Measurements from ENCODE around the gene S100A8. TPM values are rescaled to one million over a fixed set of nuclear protein-coding genes. Genes with fewer than 3 reads are reported as not detected.

Gene S100A8
- not detected in 2 replicates for total RNA-seq (ENCODE audit: low replicate concordance)

DNA sequence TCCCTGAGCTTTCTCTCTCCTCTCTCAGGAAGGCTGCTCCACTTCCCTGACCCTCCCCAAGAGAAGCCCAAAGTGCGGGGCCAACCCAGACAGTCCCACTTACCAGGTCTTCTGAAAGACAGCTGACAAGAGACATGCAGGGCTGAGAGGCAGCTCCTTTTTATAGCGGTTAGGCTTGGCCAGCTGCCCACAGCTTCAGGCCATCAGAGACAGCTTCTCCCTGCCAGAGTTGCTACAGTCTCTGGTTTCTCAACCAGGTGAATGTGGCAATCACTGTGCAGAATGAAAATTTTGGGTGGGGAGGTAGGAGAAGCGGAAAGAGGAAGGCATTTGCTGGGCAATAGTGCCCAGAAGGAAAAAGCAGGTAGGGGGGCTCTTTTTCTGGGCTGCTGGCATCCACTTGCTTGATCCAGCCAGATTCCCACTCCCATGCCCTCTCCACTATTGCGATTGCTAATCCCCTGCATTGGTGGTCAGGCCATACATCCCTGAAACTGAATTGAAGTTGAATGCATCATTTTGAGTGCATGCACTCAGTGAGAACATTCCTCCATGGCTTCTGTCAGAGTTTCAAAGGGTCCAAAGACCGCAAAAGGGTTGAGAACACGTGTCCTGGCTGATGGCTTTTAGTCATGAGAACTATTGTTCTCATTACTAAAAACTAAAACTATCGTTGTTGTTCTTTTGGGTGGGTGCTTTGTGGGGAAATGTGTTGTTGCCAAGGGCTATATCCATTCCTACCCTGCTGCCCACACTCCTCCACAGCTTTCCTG is at the start of gene S100A8:
Gene S100A8, minus strand, starts transcription at position 136 of the 773 bp plus-strand sequence. CDS start 538 bp downstream, outside the sequence.

DNA sequence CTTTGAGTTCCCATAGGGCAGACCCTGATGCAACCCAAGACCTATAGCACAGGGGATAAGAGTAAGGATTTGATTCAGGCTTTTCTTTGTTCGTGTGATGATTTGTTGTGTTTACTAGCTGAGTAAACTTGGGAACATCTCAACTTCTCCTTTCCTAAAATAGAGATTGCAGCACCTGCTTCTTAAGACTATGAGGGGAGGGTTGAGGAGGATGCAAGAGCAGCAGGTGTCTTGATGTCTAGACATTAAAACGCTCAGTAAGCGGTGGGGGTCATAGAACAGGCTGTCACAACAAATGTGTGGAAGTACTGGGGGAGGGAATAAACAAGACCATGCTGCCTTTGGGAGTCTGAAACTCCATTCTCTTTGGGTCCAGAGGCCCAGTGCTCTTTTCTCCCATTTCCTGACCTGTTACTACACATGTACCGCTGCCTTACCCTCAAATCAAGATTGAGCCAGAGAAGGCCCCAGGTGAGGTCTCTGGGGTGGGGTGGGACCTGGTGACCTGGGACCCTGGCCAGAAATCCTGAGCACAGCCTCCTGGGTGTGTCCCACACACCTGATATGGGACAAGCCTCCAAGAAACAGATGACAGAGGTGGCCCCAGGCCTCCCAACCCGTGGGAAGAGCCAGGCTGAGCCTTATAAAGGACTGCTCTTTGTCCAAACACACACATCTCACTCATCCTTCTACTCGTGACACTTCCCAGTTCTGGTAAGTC is 25.1 kb upstream of the S100A8 start, which contains the start of gene S100A7A:
Gene S100A7A, plus strand, starts transcription at position 671 of the 721 bp plus-strand sequence. CDS start 1,563 bp downstream, outside the sequence.

DNA sequence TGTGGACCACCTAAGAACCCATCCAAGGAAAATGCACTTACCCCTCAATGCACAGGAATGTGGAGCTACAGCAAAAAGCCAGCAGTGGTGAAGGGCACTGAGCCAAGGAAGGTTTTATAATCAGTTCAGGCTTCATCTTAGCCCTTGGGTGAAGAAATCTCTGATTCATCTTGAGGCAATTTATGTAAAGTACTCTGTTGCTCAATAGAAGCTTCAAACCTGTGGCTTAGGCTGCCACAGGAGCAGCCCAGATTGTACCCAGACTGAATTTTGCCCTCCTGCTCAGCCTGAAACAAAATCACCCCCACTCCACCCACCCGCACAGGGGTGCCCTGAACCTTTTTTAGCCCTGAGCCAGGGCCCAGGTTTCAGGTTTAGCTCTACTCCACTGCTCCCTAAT is 15.4 kb downstream of the S100A8 start, which contains the start of gene S100A12:
Gene S100A12, minus strand, starts transcription at position 111 of the 400 bp plus-strand sequence. CDS start 1,029 bp downstream, outside the sequence.

DNA sequence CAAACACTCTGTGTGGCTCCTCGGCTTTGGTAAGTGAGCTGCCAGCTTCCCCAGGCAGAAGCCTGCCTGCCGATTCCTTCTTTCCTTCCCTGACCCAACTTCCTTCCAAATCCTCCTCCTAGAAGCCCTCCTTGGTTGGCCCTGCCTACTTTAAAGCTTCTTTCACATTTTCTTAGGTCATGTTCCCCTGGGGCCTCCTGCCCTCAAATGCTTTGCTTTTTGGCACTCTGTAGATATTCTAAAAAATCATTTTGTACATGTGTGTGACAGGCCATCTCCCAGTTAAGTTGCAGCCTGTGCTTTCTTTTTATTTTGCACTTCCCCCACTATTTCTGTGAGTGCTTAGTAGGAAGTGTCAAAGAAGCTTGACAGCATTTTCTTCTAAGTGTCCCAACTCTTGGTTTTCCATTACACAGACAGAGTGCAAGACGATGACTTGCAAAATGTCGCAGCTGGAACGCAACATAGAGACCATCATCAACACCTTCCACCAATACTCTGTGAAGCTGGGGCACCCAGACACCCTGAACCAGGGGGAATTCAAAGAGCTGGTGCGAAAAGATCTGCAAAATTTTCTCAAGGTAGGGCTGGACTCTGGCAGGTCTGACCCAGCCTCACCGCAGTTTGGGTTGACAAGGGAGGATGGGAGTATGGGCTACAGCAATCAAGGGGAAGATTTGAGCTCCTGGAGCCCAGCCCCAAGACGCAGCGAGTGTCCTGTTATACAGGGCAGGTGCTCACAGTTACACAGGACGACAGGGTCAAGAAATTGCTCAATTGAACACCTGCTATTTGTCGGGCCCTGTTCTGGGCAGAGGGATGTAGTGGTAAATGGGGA is 32.8 kb downstream of the S100A8 start, which contains the start of gene S100A9:
Gene S100A9, plus strand, starts transcription at position 2 of the 838 bp plus-strand sequence. Its CDS starts 430 bp downstream, at position 432.

DNA sequence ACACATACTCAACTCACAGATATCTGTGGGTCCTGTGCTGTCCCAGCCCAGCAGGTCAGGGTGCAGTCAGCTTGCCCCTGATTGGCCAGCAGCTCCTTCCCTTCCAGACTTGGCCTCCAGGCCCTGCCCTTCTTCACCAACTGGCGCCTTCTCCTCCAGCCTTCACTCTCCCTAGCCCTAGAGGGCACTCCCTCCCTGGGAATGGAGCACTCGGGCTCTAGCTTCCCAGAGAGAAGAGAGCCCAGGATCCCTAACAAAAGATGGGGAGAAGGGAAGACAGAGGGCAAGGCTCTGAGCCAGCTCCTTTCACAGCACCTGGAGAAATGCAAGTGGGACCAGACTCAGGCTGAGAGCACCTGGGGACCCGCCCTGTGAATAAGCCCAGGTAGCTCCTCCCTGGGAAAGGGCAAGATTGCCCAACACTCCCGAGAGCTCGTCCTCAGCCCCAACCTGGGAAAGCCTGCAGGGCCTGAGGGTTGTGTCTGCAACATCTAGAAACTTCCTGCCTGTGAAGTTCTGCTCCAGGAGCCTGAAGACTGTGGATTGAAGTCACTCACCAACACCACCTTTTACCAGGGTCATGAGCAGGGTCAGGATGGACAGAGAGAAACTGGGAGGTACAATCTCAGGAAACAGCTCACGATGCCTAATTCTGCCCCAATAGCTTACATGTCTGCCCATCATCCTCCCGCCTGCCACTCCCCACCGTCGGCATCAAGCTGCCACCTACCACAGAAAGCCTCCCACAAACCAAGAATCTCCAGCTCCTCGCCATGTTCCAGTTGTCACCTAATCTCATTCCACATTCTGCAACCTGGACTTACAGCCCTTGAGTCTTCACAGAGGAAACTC is 42.1 kb downstream of the S100A8 start, which contains the start of gene PGLYRP4:
Gene PGLYRP4, minus strand, starts transcription at position 331 of the 852 bp plus-strand sequence. CDS start 909 bp downstream, outside the sequence.

Other genes starting within 250 kb of the S100A8 start
- gene SPRR2G, start 240.2 kb downstream of the S100A8 start, total RNA-seq (ENCODE audit: low replicate concordance), result not detected in 2 replicates
- not detected in 2 replicates for gene LELP1, start 187.6 kb downstream of the S100A8 start, total RNA-seq (ENCODE audit: low replicate concordance)
- gene PRR9, start 173.5 kb downstream of the S100A8 start, total RNA-seq (ENCODE audit: low replicate concordance), result not detected in 2 replicates
- not detected in 2 replicates for gene LORICRIN, start 131.4 kb downstream of the S100A8 start, total RNA-seq (ENCODE audit: low replicate concordance)
- not detected in 2 replicates for gene PGLYRP3, start 78.1 kb downstream of the S100A8 start, total RNA-seq (ENCODE audit: low replicate concordance)
- not detected in 2 replicates for gene PGLYRP4, start 42.2 kb downstream of the S100A8 start, total RNA-seq (ENCODE audit: low replicate concordance)
- gene S100A9, start 33.2 kb downstream of the S100A8 start, total RNA-seq (ENCODE audit: low replicate concordance), result not detected in 2 replicates
- not detected in 2 replicates for gene S100A12, start 15.5 kb downstream of the S100A8 start, total RNA-seq (ENCODE audit: low replicate concordance)
- gene S100A7A, start 25.4 kb upstream of the S100A8 start, total RNA-seq (ENCODE audit: low replicate concordance), result not detected in 2 replicates
- gene S100A7, start 69.6 kb upstream of the S100A8 start, total RNA-seq (ENCODE audit: low replicate concordance), result not detected in 2 replicates
- 1,802 and 2,597 TPM in 2 replicates for gene S100A6, start 144.9 kb upstream of the S100A8 start, total RNA-seq (ENCODE audit: low replicate concordance)
- not detected in 2 replicates for gene S100A5, start 149.9 kb upstream of the S100A8 start, total RNA-seq (ENCODE audit: low replicate concordance)
- gene S100A4, start 154.7 kb upstream of the S100A8 start, total RNA-seq (ENCODE audit: low replicate concordance), result 109 and 280 TPM in 2 replicates
- gene S100A3, start 158.2 kb upstream of the S100A8 start, total RNA-seq (ENCODE audit: low replicate concordance), result 5.0 and 7.3 TPM in 2 replicates
- gene S100A2, start 174.8 kb upstream of the S100A8 start, total RNA-seq (ENCODE audit: low replicate concordance), result 1.1 and 3.5 TPM in 2 replicates
- gene S100A16, start 222.1 kb upstream of the S100A8 start, total RNA-seq (ENCODE audit: low replicate concordance), result 98.3 and 375 TPM in 2 replicates
- 0.12 and 0.30 TPM in 2 replicates for gene S100A14, start 225.3 kb upstream of the S100A8 start, total RNA-seq (ENCODE audit: low replicate concordance)
- 168 and 173 TPM in 2 replicates for gene S100A13, start 236.4 kb upstream of the S100A8 start, total RNA-seq (ENCODE audit: low replicate concordance)
- 0.23 TPM in 1 of 2 replicates, not detected in the other for gene S100A1, start 237.4 kb upstream of the S100A8 start, total RNA-seq (ENCODE audit: low replicate concordance)
- gene CHTOP, start 243.0 kb upstream of the S100A8 start, total RNA-seq (ENCODE audit: low replicate concordance), result 22.7 and 27.4 TPM in 2 replicates